Measurements from ENCODE around the gene EIF3L. TPM values are rescaled to one million over a fixed set of nuclear protein-coding genes. Genes with fewer than 3 reads are reported as not detected.
A peak's percentile ranks its signal among the peaks of the same experiment; 100 is the strongest.
"Not testable (repeated sequence)": the region's sequence is repeated elsewhere in the genome, so short reads cannot be mapped to it uniquely, and the experiment has no call there.

EIF3L gene
- total RNA-seq = 100 to 1,000 TPM; 192 to 499 (median 281) TPM

GRCh38 chr22:37849089-37849751 lies at the start of gene EIF3L:
EIF3L (plus strand) TSS chr22:37849419; CDS start chr22:37849450, 31 bp downstream.
- peaks cover 0 to 34% (median 21%) of the 10 kb centered on the region in 3 donors for H3K36me3 ChIP-seq
- intact Hi-C loops (cut with DNase I) = no loop called here
- peak within 1 kb of the TSS; percentile 66 to 91 (median 76) for H3K4me3 ChIP-seq
- peak in 2 of 6 experiments; percentile 14 for TF ChIP-seq CTCF (IDR thresholded peaks at IDR 0.05)
- peak in 3 of 4 donors; percentile 66 to 85 (median 84) for TF ChIP-seq POLR2A (IDR thresholded peaks at IDR 0.05)
- H3K9me3 ChIP-seq = no peaks in the 10 kb centered on the region
- peak; percentile 41 for DNase-seq
- peaks cover 11 to 56% (median 15%) of the 10 kb centered on the region in 3 donors for H3K4me1 ChIP-seq
- no peaks in the 10 kb centered on the region for H3K27me3 ChIP-seq
- peak within 1 kb of the TSS; percentile 90 to 96 (median 92) for H3K27ac ChIP-seq
- WGBS, 2 donors = 3 to 6% methylated on average over 9 to 13 of the region's 49 CpGs

GRCh38 chr22:37799979-37800378 lies 49.2 kb upstream of the EIF3L start:
- H3K27ac ChIP-seq, H3K4me3 ChIP-seq, H3K9me3 ChIP-seq, H3K36me3 ChIP-seq, H3K27me3 ChIP-seq, DNase-seq: not testable (repeated sequence)
- intact Hi-C loops (cut with DNase I) = loop anchor here (10.0 kb wide), 1 partner anchor 165 kb away; the partner anchor contains the start of gene SH3BP1
- H3K4me1 ChIP-seq = peaks cover 17 to 31% (median 19%) of the 10 kb centered on the region in 3 donors
- WGBS, 2 donors = 60 to 81% methylated on average over 8 to 9 of the region's 9 CpGs

GRCh38 chr22:37801946-37802309 lies 47.3 kb upstream of the EIF3L start:
- H3K27me3 ChIP-seq = peaks cover 0 to 6% (median 0%) of the 10 kb centered on the region in 4 donors
- H3K9me3 ChIP-seq = no peaks in the 10 kb centered on the region
- DNase-seq = no peak
- TF ChIP-seq POLR2A (IDR thresholded peaks at IDR 0.05) (no peak), CTCF (IDR thresholded peaks at IDR 0.05) (no peak)
- H3K27ac ChIP-seq = peak overlapping the region in 3 of 4 donors; percentile 33 to 71 (median 55)
- 3 to 7% methylated on average over 8 to 9 of the region's 13 CpGs for WGBS, 2 donors
- intact Hi-C loops (cut with DNase I) = no loop called here
- H3K4me3 ChIP-seq = peak overlapping the region; percentile 53 to 81 (median 66)
- no peaks in the 10 kb centered on the region for H3K36me3 ChIP-seq
- H3K4me1 ChIP-seq = peaks cover 32 to 49% (median 34%) of the 10 kb centered on the region in 3 donors

- Histone ChIP-seq H3K36me3 (no peaks in the 10 kb centered on the region), H3K4me3 (peak overlapping the region; percentile 53 to 81 (median 66)), H3K27me3 (peaks cover 0 to 6% (median 0%) of the 10 kb centered on the region in 4 donors), H3K4me1 (peaks cover 37 to 55% (median 38%) of the 10 kb centered on the region in 3 donors), H3K9me3 (no peaks in the 10 kb centered on the region), H3K27ac (peak overlapping the region; percentile 33 to 73 (median 63))
- intact Hi-C loops (cut with DNase I) = no loop called here
- 3 to 10% methylated on average over 6 to 12 of the region's 63 CpGs for WGBS, 2 donors
- TF ChIP-seq POLR2A (IDR thresholded peaks at IDR 0.05) (peak in 1 of 4 donors; percentile 58), CTCF (IDR thresholded peaks at IDR 0.05) (no peak)
- DNase-seq = no peak
Observed at GRCh38 chr22:37802310-37803194, 46.7 kb upstream of the EIF3L start.

GRCh38 chr22:37803195-37803638 lies 46.0 kb upstream of the EIF3L start:
- DNase-seq = no peak
- intact Hi-C loops (cut with DNase I) = no loop called here
- peaks cover 0 to 6% (median 0%) of the 10 kb centered on the region in 4 donors for H3K27me3 ChIP-seq
- TF ChIP-seq CTCF (IDR thresholded peaks at IDR 0.05) (no peak), POLR2A (IDR thresholded peaks at IDR 0.05) (no peak)
- H3K36me3 ChIP-seq = no peaks in the 10 kb centered on the region
- peak overlapping the region in 1 of 4 donors; percentile 55 for H3K27ac ChIP-seq
- WGBS, 2 donors = 37 to 43% methylated on average over 16 of the region's 16 CpGs
- H3K9me3 ChIP-seq = no peaks in the 10 kb centered on the region
- H3K4me3 ChIP-seq = peak overlapping the region in 2 of 4 donors; percentile 56 to 77
- H3K4me1 ChIP-seq = peaks cover 37 to 60% (median 38%) of the 10 kb centered on the region in 3 donors

Data from esophagus squamous epithelium (tissue), 5 donors.